DND-41 (cell line): Measurements from ENCODE around the gene PDE4A.

Source experiments
- ATAC-seq: fragments of 200-7000 bp; cut with Tn5 transposase; 3 replicates; pipeline ENCODE4 v1.9.1; 2021; ENCODE audit warnings: low read depth; ENCODE audit not compliant: insufficient read depth
- DNase-seq: peaks from one replicate; pipeline ENCODE4 v3.0.0-alpha.2; 2020
- H2AFZ ChIP-seq: 2 replicates; pipeline ENCODE4 v1.6.0; 2012; ENCODE audit warnings: low read depth, low read length
- H3K27ac ChIP-seq: 2 replicates; pipeline ENCODE4 v1.5.1; 2012; ENCODE audit warnings: low read length, inconsistent platforms
- H3K27me3 ChIP-seq: fragments of 200-600 bp; sonication (generic); 2 replicates; pipeline ENCODE4 v1.6.0; 2012; ENCODE audit warnings: low read length, mild to moderate bottlenecking, inconsistent platforms; ENCODE audit not compliant: insufficient read depth, poor library complexity
- H3K36me3 ChIP-seq: 2 replicates; pipeline ENCODE4 v1.5.1; 2012; ENCODE audit warnings: low read length, inconsistent platforms; ENCODE audit not compliant: insufficient read depth
- H3K4me1 ChIP-seq: 2 replicates; pipeline ENCODE4 v1.5.1; 2012; ENCODE audit warnings: mild to moderate bottlenecking, low read length; ENCODE audit not compliant: insufficient read depth
- H3K4me2 ChIP-seq: 2 replicates; pipeline ENCODE4 v1.6.0; 2012; ENCODE audit warnings: mild to moderate bottlenecking, moderate library complexity, low read length, inconsistent platforms; ENCODE audit not compliant: insufficient read depth
- H3K4me3 ChIP-seq, 2 experiments: fragments of 200-600 bp in 1 of 2; shearing (Covaris generic) in 1 of 2; 2 replicates each; pipeline ENCODE4 v1.5.1; 2012 to 2016; ENCODE audit warnings: inconsistent platforms in 2 of 2, low read length in 2 of 2, mild to moderate bottlenecking in 2 of 2, low read depth in 1 of 2, moderate library complexity in 1 of 2
- H3K79me2 ChIP-seq: 2 replicates; pipeline ENCODE4 v1.6.0; 2012; ENCODE audit warnings: low read length, inconsistent platforms; ENCODE audit not compliant: insufficient read depth
- H3K9ac ChIP-seq: 2 replicates; pipeline ENCODE4 v1.6.0; 2012; ENCODE audit warnings: low read depth, mild to moderate bottlenecking, inconsistent platforms, low read length, moderate library complexity
- H3K9me3 ChIP-seq: 2 replicates; pipeline ENCODE4 v1.5.1; 2012; ENCODE audit warnings: low read length, moderate library complexity, mild to moderate bottlenecking, inconsistent platforms; ENCODE audit not compliant: insufficient read depth, severe bottlenecking
- H4K20me1 ChIP-seq: 2 replicates; pipeline ENCODE4 v1.6.0; 2012; ENCODE audit warnings: low read length; ENCODE audit not compliant: insufficient read depth
- CTCF ChIP-seq: IDR thresholded peaks from 2 replicates; pipeline ENCODE4 v1.5.1; 2012; ENCODE audit warnings: borderline replicate concordance, low read length, moderate library complexity, mild to moderate bottlenecking; ENCODE audit not compliant: poor library complexity, severe bottlenecking; ENCODE audit errors: extremely low read depth
- EZH2 ChIP-seq: IDR thresholded peaks from 3 replicates; pipeline ENCODE4 v1.6.1; 2012; ENCODE audit warnings: borderline replicate concordance, low read depth, mild to moderate bottlenecking, moderate library complexity, low read length, inconsistent platforms; ENCODE audit not compliant: severe bottlenecking

Gene PDE4A

GRCh38 chr19:10508036-10508435 is 87.7 kb downstream of the PDE4A start:
- H3K9me3 ChIP-seq, result no peaks in the 10 kb centered on the region
- H3K36me3 ChIP-seq, result no peaks in the 10 kb centered on the region; the same call in 1 of the 2 replicates

GRCh38 chr19:10508707-10509106 is 88.4 kb downstream of the PDE4A start:
- H3K4me2 ChIP-seq, result no peak overlapping the region
- H3K4me1 ChIP-seq, result peaks cover 15% of the 10 kb centered on the region
- peak; percentile 81 for ATAC-seq

More at GRCh38 chr19:10508036-10508435, 87.7 kb downstream of the PDE4A start:
- Histone ChIP-seq H3K4me2 (no peak overlapping the region), H2AFZ (no peak overlapping the region), H3K79me2 (peaks cover 4% of the 10 kb centered on the region; the same call in 1 of the 2 replicates), H3K27me3 (no peaks in the 10 kb centered on the region), H4K20me1 (no peaks in the 10 kb centered on the region), H3K27ac (no peak overlapping the region), H3K4me1 (peaks cover 22% of the 10 kb centered on the region), H3K9ac (no peak overlapping the region), H3K4me3 (no peak overlapping the region)
- no peak for TF ChIP-seq EZH2
- TF ChIP-seq CTCF, result no peak
- DNase-seq (no peak), ATAC-seq (no peak)

GRCh38 chr19:10510301-10510802 is 90.0 kb downstream of the PDE4A start:
- no peak overlapping the region for H3K9ac ChIP-seq
- H2AFZ ChIP-seq, result no peak overlapping the region

More at GRCh38 chr19:10508707-10509106, 88.4 kb downstream of the PDE4A start:
- Histone ChIP-seq H3K9ac (0 out of 2 replicates have a peak overlapping the region, but pooled peaks have one; percentile 9), H4K20me1 (no peaks in the 10 kb centered on the region), H2AFZ (no peak overlapping the region), H3K27ac (no peak overlapping the region), H3K36me3 (no peaks in the 10 kb centered on the region), H3K4me3 (no peak overlapping the region), H3K27me3 (no peaks in the 10 kb centered on the region), H3K9me3 (no peaks in the 10 kb centered on the region), H3K79me2 (no peaks in the 10 kb centered on the region)
- TF ChIP-seq EZH2 (no peak), CTCF (no peak)
- peak; percentile 62 for DNase-seq

More at GRCh38 chr19:10510301-10510802, 90.0 kb downstream of the PDE4A start:
- H4K20me1 ChIP-seq, result no peaks in the 10 kb centered on the region
- ATAC-seq (no peak), DNase-seq (peak; percentile 47)
- no peaks in the 10 kb centered on the region for H3K9me3 ChIP-seq
- no peak for TF ChIP-seq EZH2
- TF ChIP-seq CTCF, result peak; percentile 65
- no peaks in the 10 kb centered on the region for H3K27me3 ChIP-seq
- no peaks in the 10 kb centered on the region for H3K36me3 ChIP-seq
- H3K4me3 ChIP-seq, result no peak overlapping the region
- H3K4me1 ChIP-seq, result peaks cover 10% of the 10 kb centered on the region
- no peak overlapping the region for H3K27ac ChIP-seq
- H3K79me2 ChIP-seq, result no peaks in the 10 kb centered on the region
- no peak overlapping the region for H3K4me2 ChIP-seq
